ENCODE results near the gene TMEM95.

TMEM95 gene

DNA sequence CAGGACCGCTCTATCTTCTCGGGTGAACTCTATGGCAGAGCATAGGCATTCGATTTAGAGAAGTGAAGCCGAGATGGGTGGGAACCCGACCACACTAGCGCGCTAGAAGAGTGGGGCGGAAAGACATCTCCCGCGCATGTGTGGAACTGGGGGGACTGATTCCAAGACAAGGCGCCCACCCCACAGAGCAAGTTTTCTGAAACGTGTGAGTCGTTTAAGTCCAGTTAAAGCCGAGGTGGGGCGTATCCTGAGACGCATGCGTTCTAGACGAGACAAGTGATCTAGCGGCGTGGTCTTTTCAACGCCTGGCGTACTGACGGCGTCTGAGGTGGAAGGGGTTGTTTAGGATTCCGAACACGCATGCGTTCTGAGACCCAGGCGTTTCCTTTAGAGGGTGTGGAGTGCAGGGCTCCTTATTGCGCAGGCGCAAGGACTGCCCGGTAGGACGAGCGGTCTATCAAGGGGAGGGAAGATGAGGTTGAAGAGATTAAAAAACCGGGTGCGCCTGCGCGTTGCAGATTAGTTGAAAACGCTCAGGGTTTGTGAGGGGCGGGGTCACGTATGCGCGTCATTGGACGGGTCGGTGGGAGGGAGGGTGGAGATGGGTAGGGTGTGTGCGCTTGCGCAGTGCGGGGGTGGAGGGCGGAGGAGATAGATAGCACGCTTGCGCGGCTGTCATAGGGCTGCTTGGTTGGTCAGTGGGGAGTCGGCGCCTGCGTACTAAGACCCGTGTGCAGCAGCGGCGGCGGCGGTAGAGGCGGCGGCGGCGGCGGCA lies 47.9 kb upstream of the TMEM95 start, which contains the start of gene EIF5A (continued):
- TF ChIP-seq, protein P1, sequence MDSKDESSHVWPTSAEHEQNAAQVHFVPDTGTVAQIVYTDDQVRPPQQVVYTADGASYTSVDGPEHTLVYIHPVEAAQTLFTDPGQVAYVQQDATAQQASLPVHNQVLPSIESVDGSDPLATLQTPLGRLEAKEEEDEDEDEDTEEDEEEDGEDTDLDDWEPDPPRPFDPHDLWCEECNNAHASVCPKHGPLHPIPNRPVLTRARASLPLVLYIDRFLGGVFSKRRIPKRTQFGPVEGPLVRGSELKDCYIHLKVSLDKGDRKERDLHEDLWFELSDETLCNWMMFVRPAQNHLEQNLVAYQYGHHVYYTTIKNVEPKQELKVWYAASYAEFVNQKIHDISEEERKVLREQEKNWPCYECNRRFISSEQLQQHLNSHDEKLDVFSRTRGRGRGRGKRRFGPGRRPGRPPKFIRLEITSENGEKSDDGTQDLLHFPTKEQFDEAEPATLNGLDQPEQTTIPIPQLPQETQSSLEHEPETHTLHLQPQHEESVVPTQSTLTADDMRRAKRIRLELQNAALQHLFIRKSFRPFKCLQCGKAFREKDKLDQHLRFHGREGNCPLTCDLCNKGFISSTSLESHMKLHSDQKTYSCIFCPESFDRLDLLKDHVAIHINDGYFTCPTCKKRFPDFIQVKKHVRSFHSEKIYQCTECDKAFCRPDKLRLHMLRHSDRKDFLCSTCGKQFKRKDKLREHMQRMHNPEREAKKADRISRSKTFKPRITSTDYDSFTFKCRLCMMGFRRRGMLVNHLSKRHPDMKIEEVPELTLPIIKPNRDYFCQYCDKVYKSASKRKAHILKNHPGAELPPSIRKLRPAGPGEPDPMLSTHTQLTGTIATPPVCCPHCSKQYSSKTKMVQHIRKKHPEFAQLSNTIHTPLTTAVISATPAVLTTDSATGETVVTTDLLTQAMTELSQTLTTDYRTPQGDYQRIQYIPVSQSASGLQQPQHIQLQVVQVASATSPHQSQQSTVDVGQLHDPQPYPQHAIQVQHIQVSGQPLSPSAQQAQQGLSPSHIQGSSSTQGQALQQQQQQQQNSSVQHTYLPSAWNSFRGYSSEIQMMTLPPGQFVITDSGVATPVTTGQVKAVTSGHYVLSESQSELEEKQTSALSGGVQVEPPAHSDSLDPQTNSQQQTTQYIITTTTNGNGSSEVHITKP (tag by site-specific recombination; IDR thresholded peaks at IDR 0.05) = peak; percentile 57
- no peak for TF ChIP-seq ZNF112 (tag by site-specific recombination; IDR thresholded peaks at IDR 0.05)
- TF ChIP-seq, protein P2, sequence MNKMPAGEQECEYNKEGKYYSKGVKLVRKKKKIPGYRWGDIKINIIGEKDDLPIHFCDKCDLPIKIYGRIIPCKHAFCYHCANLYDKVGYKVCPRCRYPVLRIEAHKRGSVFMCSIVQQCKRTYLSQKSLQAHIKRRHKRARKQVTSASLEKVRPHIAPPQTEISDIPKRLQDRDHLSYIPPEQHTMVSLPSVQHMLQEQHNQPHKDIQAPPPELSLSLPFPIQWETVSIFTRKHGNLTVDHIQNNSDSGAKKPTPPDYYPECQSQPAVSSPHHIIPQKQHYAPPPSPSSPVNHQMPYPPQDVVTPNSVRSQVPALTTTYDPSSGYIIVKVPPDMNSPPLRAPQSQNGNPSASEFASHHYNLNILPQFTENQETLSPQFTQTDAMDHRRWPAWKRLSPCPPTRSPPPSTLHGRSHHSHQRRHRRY (tag by site-specific recombination; IDR thresholded peaks at IDR 0.05) = no peak
- no peak for TF ChIP-seq ZBTB8A (tag by site-specific recombination; IDR thresholded peaks at IDR 0.05)
- TF ChIP-seq ZNF221 (tag by site-specific recombination; IDR thresholded peaks at IDR 0.05; ENCODE audit: borderline replicate concordance) = no peak
- no peak for TF ChIP-seq IKZF3 (tag by site-specific recombination; IDR thresholded peaks at IDR 0.05)
- TF ChIP-seq BCL11A (tag by site-specific recombination; IDR thresholded peaks at IDR 0.05; ENCODE audit: low read depth) = no peak
- TF ChIP-seq ZNF510 (tag by site-specific recombination; IDR thresholded peaks at IDR 0.05; ENCODE audit: insufficient replicate concordance) = no peak
- TF ChIP-seq ZNF324 (tag by site-specific recombination; IDR thresholded peaks at IDR 0.05) = no peak
- TF ChIP-seq ZNF138 (tag by site-specific recombination; IDR thresholded peaks at IDR 0.05; ENCODE audit: borderline replicate concordance) = no peak
- TF ChIP-seq ZNF433 (tag by site-specific recombination; IDR thresholded peaks at IDR 0.05; ENCODE audit: low read depth) = no peak
- TF ChIP-seq SALL2 (tag by site-specific recombination; IDR thresholded peaks at IDR 0.05; ENCODE audit: borderline replicate concordance) = no peak
- TF ChIP-seq ZNF311 (tag by site-specific recombination; IDR thresholded peaks at IDR 0.05; ENCODE audit: borderline replicate concordance) = no peak
- TF ChIP-seq, protein P3, sequence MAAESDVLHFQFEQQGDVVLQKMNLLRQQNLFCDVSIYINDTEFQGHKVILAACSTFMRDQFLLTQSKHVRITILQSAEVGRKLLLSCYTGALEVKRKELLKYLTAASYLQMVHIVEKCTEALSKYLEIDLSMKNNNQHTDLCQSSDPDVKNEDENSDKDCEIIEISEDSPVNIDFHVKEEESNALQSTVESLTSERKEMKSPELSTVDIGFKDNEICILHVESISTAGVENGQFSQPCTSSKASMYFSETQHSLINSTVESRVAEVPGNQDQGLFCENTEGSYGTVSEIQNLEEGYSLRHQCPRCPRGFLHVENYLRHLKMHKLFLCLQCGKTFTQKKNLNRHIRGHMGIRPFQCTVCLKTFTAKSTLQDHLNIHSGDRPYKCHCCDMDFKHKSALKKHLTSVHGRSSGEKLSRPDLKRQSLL (tag by site-specific recombination; IDR thresholded peaks at IDR 0.05) = no peak; the same call in 1 of the 2 replicates
- TF ChIP-seq SCRT1 (tag by site-specific recombination; IDR thresholded peaks at IDR 0.05; ENCODE audit: borderline replicate concordance) = no peak
- no peak for TF ChIP-seq ZNF157 (tag by site-specific recombination; IDR thresholded peaks at IDR 0.05)
- TF ChIP-seq ZFP37 (tag by site-specific recombination; IDR thresholded peaks at IDR 0.05) = no peak
- TF ChIP-seq, protein P4, sequence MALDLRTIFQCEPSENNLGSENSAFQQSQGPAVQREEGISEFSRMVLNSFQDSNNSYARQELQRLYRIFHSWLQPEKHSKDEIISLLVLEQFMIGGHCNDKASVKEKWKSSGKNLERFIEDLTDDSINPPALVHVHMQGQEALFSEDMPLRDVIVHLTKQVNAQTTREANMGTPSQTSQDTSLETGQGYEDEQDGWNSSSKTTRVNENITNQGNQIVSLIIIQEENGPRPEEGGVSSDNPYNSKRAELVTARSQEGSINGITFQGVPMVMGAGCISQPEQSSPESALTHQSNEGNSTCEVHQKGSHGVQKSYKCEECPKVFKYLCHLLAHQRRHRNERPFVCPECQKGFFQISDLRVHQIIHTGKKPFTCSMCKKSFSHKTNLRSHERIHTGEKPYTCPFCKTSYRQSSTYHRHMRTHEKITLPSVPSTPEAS (tag by site-specific recombination; IDR thresholded peaks at IDR 0.05) = no peak
- no peak for TF ChIP-seq ZNF621 (tag by site-specific recombination; IDR thresholded peaks at IDR 0.05)
- TF ChIP-seq ZNF223 (tag by site-specific recombination; IDR thresholded peaks at IDR 0.05) = no peak
- no peak for TF ChIP-seq WT1 (tag by site-specific recombination; IDR thresholded peaks at IDR 0.05)
- no peak for TF ChIP-seq ZNF184 (tag by site-specific recombination; IDR thresholded peaks at IDR 0.05)
- no peak for TF ChIP-seq TCF7L2 (IDR thresholded peaks at IDR 0.05; ENCODE audit: borderline replicate concordance, low read depth, low read length)
- no peak for TF ChIP-seq ZNF830 (tag by site-specific recombination; IDR thresholded peaks at IDR 0.05; ENCODE audit: low read depth)
- TF ChIP-seq, protein P5, sequence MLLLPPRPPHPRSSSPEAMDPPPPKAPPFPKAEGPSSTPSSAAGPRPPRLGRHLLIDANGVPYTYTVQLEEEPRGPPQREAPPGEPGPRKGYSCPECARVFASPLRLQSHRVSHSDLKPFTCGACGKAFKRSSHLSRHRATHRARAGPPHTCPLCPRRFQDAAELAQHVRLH (tag by site-specific recombination; IDR thresholded peaks at IDR 0.05) = no peak
- TF ChIP-seq, protein P6, sequence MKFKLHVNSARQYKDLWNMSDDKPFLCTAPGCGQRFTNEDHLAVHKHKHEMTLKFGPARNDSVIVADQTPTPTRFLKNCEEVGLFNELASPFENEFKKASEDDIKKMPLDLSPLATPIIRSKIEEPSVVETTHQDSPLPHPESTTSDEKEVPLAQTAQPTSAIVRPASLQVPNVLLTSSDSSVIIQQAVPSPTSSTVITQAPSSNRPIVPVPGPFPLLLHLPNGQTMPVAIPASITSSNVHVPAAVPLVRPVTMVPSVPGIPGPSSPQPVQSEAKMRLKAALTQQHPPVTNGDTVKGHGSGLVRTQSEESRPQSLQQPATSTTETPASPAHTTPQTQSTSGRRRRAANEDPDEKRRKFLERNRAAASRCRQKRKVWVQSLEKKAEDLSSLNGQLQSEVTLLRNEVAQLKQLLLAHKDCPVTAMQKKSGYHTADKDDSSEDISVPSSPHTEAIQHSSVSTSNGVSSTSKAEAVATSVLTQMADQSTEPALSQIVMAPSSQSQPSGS (tag by site-specific recombination; IDR thresholded peaks at IDR 0.05; ENCODE audit: low read depth) = no peak
- TF ChIP-seq, protein P7, sequence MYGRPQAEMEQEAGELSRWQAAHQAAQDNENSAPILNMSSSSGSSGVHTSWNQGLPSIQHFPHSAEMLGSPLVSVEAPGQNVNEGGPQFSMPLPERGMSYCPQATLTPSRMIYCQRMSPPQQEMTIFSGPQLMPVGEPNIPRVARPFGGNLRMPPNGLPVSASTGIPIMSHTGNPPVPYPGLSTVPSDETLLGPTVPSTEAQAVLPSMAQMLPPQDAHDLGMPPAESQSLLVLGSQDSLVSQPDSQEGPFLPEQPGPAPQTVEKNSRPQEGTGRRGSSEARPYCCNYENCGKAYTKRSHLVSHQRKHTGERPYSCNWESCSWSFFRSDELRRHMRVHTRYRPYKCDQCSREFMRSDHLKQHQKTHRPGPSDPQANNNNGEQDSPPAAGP (tag by site-specific recombination; IDR thresholded peaks at IDR 0.05) = no peak
- TF ChIP-seq, protein P8, sequence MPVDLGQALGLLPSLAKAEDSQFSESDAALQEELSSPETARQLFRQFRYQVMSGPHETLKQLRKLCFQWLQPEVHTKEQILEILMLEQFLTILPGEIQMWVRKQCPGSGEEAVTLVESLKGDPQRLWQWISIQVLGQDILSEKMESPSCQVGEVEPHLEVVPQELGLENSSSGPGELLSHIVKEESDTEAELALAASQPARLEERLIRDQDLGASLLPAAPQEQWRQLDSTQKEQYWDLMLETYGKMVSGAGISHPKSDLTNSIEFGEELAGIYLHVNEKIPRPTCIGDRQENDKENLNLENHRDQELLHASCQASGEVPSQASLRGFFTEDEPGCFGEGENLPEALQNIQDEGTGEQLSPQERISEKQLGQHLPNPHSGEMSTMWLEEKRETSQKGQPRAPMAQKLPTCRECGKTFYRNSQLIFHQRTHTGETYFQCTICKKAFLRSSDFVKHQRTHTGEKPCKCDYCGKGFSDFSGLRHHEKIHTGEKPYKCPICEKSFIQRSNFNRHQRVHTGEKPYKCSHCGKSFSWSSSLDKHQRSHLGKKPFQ (tag by site-specific recombination; IDR thresholded peaks at IDR 0.05) = 0 out of 2 replicates have a peak, but pooled peaks have one; percentile 57
